ENCODE results near the gene CALY.

The CALY gene

GRCh38 chr10:133278577-133279265 is 58.0 kb downstream of the CALY start:
- H3K27me3 Mint-ChIP-seq (ENCODE audit: low read depth) = no peaks in the 10 kb centered on the region
- H3K4me1 Mint-ChIP-seq (ENCODE audit: low read depth) = peaks cover 25% of the 10 kb centered on the region
- DNase-seq (ENCODE audit: low spot score) = peak; percentile 70

DNA sequence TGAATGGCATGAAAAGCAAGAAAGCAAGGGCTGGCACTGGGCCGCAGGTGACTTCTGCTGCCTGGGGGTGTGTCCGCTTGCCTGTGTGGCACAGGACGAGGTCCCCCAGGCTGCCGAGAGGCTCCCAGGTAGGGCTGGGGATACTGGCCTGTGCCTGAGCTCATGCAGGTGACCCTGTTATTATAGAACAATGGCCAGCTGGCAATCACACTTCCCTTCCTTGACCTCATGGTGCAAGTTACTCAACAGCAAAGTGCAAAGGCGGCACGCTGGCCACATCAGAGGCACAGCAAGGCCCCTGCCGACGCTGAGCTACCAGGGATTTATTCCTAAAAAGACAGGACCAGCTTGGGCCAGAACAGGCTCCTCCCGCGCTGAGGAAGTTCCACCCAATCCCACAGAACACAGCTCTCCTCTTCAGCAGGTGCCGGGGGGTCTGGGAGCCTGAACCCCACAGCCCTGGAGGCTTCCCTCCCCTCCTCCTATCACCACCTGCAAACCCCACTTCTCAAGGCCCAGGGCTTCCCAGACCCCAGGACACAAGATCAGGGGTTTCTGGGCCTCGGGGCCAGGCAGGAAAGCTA is 58.6 kb downstream of the CALY start:
- H3K27me3 Mint-ChIP-seq (ENCODE audit: low read depth) = no peaks in the 10 kb centered on the region
- H3K9me3 Mint-ChIP-seq = no peaks in the 10 kb centered on the region
- H3K4me1 Mint-ChIP-seq (ENCODE audit: low read depth) = peaks cover 25% of the 10 kb centered on the region
- H3K4me3 Mint-ChIP-seq = peak overlapping the region; percentile 86
- no peak for DNase-seq (ENCODE audit: low spot score)
- peak overlapping the region; percentile 96 for H3K27ac Mint-ChIP-seq
- peaks cover 26% of the 10 kb centered on the region for H3K36me3 Mint-ChIP-seq (ENCODE audit: low read depth)

More at GRCh38 chr10:133278577-133279265, 58.0 kb downstream of the CALY start:
- H3K27ac Mint-ChIP-seq = peak overlapping the region; percentile 96
- H3K36me3 Mint-ChIP-seq (ENCODE audit: low read depth) = peaks cover 28% of the 10 kb centered on the region
- H3K4me3 Mint-ChIP-seq = peak overlapping the region; percentile 86
- H3K9me3 Mint-ChIP-seq = no peaks in the 10 kb centered on the region

DNA sequence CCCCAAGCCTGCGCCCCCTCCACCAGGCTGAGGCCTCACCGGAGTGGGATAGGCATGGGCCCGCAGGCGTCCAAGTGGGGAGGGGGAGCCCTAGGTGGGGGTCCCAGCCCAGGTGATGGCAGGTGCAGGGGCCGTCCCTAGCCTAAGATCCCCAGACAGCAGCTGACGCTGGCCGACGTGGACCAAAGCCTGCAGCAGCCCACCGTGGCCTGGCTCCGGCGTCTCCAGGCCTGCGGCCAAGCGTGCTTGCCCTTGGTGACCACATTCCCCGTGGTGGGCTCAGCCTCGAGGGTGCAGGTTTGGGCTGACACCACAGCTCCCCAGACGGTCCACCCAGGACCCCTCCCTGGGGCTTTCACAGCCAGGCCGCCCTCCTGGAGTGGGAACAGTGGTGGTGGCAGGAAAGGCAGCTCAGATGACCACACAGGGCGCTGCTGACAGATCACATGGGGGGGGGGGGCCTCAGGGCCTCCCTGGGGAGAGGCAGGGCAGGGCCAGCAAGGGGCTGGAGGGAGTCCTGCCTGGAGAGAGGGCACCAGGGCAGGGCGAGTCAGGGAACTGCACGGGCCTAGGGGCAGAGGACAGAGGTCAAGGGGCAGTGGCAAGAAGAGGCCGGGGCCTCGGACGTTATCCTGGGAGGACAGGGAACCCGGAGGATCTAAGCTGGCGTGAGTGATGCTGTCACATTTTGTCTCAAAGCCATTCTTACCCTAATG is 59.3 kb downstream of the CALY start:
- peak overlapping the region; percentile 86 for H3K4me3 Mint-ChIP-seq
- peaks cover 24% of the 10 kb centered on the region for H3K36me3 Mint-ChIP-seq (ENCODE audit: low read depth)
- no peak for DNase-seq (ENCODE audit: low spot score)
- H3K27me3 Mint-ChIP-seq (ENCODE audit: low read depth) = no peaks in the 10 kb centered on the region
- no peaks in the 10 kb centered on the region for H3K9me3 Mint-ChIP-seq
- peaks cover 25% of the 10 kb centered on the region for H3K4me1 Mint-ChIP-seq (ENCODE audit: low read depth)
- H3K27ac Mint-ChIP-seq = no peak overlapping the region

DNA sequence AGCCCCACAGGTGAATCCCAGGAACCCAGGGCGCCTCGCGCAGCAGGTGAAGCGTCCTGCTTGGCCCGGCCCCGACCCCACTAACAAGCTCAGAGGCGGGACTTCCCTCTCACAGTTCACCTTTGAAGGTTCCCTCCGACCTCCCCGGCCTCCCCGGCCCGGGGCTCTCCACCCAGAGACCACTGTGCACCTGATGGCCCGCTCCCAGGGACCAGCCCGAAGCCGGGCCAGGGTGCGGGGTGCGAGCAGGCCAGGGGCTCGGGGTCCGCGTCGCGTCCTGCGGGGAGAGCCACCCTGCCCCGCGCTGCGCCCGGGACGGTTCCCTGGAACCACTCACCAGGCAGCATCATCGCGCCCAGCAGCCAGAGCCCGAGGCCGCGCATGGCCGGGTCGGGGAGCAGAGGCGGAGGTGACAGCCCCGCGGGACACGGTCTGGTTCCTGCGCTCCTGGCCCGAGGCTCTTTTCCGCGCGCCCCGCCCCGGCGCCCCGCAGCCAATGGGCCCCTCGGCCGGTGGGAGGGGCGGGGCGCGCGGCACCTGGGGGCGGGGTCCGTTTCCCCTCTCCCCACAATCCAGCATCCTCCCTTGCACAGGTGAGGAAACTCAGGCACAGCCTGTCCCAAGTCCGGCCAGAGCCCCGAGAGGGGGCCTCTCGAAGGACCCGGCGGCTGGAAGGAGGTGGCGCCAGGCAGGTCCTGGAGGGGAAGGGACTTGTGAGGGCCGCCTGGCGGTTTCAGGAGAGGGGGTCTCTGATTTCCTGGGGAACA is 60.1 kb downstream of the CALY start, which contains the start of gene ADAM8:
Gene ADAM8 (minus strand): TSS at position 434 of the 767 bp plus-strand sequence. CDS start 51 bp downstream, at position 383.
- Mint-ChIP-seq H3K27me3 (ENCODE audit: low read depth) (no peaks in the 10 kb centered on the region), H3K36me3 (ENCODE audit: low read depth) (peaks cover 21% of the 10 kb centered on the region), H3K9me3 (no peaks in the 10 kb centered on the region), H3K4me3 (peak within 1 kb of the TSS; percentile 92), H3K4me1 (ENCODE audit: low read depth) (peaks cover 25% of the 10 kb centered on the region), H3K27ac (peak within 1 kb of the TSS; percentile 90)
- peak; percentile 74 for DNase-seq (ENCODE audit: low spot score)

GRCh38 chr10:133276100-133276434 is 60.6 kb downstream of the CALY start:
- peak overlapping the region; percentile 92 for H3K4me3 Mint-ChIP-seq

DNA sequence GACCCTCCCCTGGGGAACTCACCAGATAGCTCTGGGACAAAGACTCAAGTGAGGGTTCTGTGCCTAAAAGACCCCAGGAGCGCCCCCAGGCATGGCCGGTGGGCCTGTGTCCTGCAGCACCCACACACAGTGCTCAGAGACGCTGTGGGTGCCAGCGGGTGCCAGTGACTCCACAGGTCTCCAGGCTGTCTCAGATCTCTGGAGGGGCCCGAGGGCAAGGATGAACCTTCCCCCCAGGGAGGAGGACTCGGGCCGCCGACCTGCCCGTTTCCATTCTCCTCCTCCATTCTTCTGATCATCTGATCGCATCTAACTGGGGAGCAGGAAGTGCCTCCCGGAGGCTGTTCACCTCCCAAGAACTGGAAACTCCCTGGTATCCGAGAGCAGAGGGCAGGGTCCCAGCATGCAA is 61.0 kb downstream of the CALY start:
- no peaks in the 10 kb centered on the region for H3K9me3 Mint-ChIP-seq
- H3K27ac Mint-ChIP-seq = peak overlapping the region; percentile 90
- peaks cover 25% of the 10 kb centered on the region for H3K4me1 Mint-ChIP-seq (ENCODE audit: low read depth)
- DNase-seq (ENCODE audit: low spot score) = peak; percentile 43
- H3K27me3 Mint-ChIP-seq (ENCODE audit: low read depth) = no peaks in the 10 kb centered on the region
- peak overlapping the region; percentile 92 for H3K4me3 Mint-ChIP-seq
- H3K36me3 Mint-ChIP-seq (ENCODE audit: low read depth) = peaks cover 21% of the 10 kb centered on the region

More at GRCh38 chr10:133276100-133276434, 60.6 kb downstream of the CALY start:
- Mint-ChIP-seq H3K4me1 (ENCODE audit: low read depth) (peaks cover 25% of the 10 kb centered on the region), H3K36me3 (ENCODE audit: low read depth) (peaks cover 21% of the 10 kb centered on the region), H3K27ac (peak overlapping the region; percentile 90), H3K27me3 (ENCODE audit: low read depth) (no peaks in the 10 kb centered on the region), H3K9me3 (no peaks in the 10 kb centered on the region)
- DNase-seq (ENCODE audit: low spot score) = no peak

DNA sequence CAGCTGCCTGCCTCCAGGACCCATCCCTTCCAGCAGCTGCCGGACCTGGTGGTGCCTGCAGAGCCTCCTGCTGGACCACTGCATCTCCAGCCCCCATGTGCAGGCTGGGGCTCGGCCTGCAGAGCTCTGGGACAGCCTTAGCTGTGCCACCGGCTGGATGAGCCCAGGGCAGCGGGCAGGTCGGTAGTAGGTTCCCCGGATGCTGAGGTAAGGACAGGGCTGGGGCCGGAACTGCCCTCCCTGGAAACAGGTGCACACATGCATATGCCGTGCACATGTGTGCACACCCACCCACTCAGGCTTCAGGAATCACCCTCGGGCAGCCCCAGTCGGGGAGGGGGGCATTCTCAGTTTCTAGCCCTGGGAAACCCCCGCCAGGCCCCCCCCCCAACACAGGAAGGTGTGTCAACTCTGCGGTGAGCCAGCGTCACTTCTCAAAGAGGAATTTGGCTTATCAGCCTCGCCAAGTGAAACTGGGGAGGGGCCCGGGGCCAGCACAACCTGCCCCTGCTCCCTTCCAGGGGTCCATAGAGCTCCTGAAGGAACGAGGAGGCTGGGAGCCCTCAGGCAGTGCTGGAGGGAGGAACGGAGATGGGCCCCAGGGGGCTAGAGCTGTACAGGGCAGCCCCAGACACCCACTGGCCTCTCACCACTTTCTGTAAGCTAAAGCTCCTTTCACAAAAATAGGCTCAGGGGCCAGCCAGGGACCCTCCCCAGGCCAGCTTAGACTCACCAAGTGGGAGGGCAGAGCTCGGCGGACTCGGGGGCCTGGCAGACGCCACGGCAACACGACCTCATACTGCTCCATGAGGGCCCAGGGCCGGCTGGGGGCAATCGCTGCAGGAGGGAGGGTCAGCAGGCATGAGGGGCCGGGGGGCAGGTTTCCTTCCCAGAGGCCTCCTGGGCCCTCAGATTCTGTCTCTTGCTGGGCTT is 61.7 kb downstream of the CALY start:
- peaks cover 24% of the 10 kb centered on the region for H3K4me1 Mint-ChIP-seq (ENCODE audit: low read depth)

More for the DNA sequence above, 61.7 kb downstream of the CALY start:
- peak overlapping the region; percentile 90 for H3K27ac Mint-ChIP-seq
- DNase-seq (ENCODE audit: low spot score) = peak; percentile 81
- H3K4me3 Mint-ChIP-seq = peak overlapping the region; percentile 92
- no peaks in the 10 kb centered on the region for H3K27me3 Mint-ChIP-seq (ENCODE audit: low read depth)
- H3K9me3 Mint-ChIP-seq = no peaks in the 10 kb centered on the region
- H3K36me3 Mint-ChIP-seq (ENCODE audit: low read depth) = peaks cover 21% of the 10 kb centered on the region
